ENCODE measurements around the gene MIPEP. TPM values are rescaled to one million over a fixed set of nuclear protein-coding genes. Genes with fewer than 3 reads are reported as not detected.

The MIPEP gene
- polyA plus RNA-seq, 6 donors from 2014 or later: 5.1 to 27.3 (median 22.4) TPM

GRCh38 chr13:23736541-23736940 lies 152.7 kb downstream of the MIPEP start:
- H3K27me3 Mint-ChIP-seq: no peaks in the 10 kb centered on the region

DNA sequence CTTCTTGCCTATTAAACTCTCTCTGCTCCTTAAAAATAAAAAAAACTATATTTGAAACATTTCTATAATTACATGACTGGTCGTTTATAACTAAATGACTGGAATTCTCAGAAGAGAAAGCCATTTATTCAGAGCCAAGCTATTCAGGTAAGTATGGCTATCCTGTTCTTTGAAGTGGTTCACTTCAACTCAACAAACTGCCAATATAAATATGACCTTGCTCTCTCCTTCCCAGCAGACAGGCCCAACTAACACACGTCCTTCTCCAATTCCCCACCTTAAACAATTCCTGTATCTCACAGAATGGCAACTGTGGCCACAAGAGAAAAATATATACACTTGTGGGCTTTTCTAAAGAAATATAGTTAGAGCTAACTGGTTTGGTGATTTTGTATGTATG lies 153.9 kb downstream of the MIPEP start:
- Mint-ChIP-seq H3K36me3 (peaks cover 6 to 8% of the 10 kb centered on the region in 2 donors), H3K27me3 (no peaks in the 10 kb centered on the region), H3K27ac (no peak overlapping the region), H3K4me3 (no peak overlapping the region), H3K9me3 (no peaks in the 10 kb centered on the region), H3K4me1 (peaks cover 0 to 10% (median 4%) of the 10 kb centered on the region in 3 donors)
- ATAC-seq (ENCODE audit: low read depth in 2 of 2) (no peak), DNase-seq (no peak)

More at GRCh38 chr13:23736541-23736940, 152.7 kb downstream of the MIPEP start:
- ATAC-seq (ENCODE audit: low read depth in 2 of 2): no peak
- Mint-ChIP-seq H3K27ac (no peak overlapping the region), H3K36me3 (peaks cover 6 to 8% of the 10 kb centered on the region in 2 donors), H3K4me3 (no peak overlapping the region), H3K9me3 (no peaks in the 10 kb centered on the region), H3K4me1 (peaks cover 0 to 10% (median 4%) of the 10 kb centered on the region in 3 donors)
- DNase-seq: no peak

DNA sequence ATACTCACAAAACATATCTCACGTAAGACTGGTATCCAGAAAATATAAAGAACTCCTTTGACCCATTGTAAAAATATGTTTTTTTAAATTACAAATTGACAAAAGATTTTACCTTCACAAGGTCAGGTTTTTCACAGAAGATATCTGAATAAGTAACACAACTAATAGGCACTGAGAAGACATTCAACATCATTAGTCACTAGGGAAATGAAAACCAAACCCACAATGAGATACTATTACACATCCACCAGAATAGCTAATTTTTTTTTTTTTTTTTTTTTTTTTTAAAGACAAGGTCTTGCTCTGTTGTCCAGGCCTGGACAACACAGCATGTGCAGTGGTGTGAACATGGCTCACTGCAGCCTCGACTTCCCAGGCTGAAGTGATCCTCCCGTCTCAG lies 157.5 kb downstream of the MIPEP start:
- H3K27ac Mint-ChIP-seq: no peak overlapping the region
- peaks cover 0 to 10% (median 4%) of the 10 kb centered on the region in 3 donors for H3K4me1 Mint-ChIP-seq
- H3K4me3 Mint-ChIP-seq: no peak overlapping the region
- no peaks in the 10 kb centered on the region for H3K9me3 Mint-ChIP-seq
- H3K27me3 Mint-ChIP-seq: no peaks in the 10 kb centered on the region
- DNase-seq (no peak), ATAC-seq (ENCODE audit: low read depth in 2 of 2) (no peak)
- H3K36me3 Mint-ChIP-seq: peaks cover 9 to 16% of the 10 kb centered on the region in 2 donors

GRCh38 chr13:23730251-23730650 lies 158.9 kb downstream of the MIPEP start:
- Mint-ChIP-seq H3K36me3 (peaks cover 9 to 16% of the 10 kb centered on the region in 2 donors), H3K27ac (peak overlapping the region in 1 of 6 donors; percentile 68), H3K9me3 (no peaks in the 10 kb centered on the region), H3K27me3 (no peaks in the 10 kb centered on the region), H3K4me3 (no peak overlapping the region), H3K4me1 (peaks cover 0 to 6% (median 4%) of the 10 kb centered on the region in 3 donors)
- DNase-seq (no peak), ATAC-seq (ENCODE audit: low read depth in 2 of 2) (no peak)

DNA sequence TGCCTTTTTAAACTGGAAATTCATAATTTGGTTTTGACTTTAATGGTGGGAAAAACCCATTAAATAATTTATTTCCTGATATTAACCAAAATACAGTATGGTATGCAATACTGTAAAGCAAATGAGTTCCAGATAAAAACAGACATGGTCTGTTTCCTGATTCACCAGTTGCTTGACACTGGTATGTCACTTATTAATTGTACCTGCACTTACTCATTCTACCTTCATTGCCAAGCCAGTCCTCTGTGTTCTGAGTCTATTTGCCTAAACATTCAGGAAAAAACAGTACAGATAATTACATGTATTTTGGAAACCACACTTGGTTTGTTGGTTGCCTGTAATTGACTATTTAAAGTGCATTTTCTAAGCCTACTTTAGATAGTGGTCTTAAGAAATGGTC lies 159.7 kb downstream of the MIPEP start:
- Mint-ChIP-seq H3K36me3 (peaks cover 9 to 16% of the 10 kb centered on the region in 2 donors), H3K27ac (peak overlapping the region in 1 of 6 donors; percentile 8)

DNA sequence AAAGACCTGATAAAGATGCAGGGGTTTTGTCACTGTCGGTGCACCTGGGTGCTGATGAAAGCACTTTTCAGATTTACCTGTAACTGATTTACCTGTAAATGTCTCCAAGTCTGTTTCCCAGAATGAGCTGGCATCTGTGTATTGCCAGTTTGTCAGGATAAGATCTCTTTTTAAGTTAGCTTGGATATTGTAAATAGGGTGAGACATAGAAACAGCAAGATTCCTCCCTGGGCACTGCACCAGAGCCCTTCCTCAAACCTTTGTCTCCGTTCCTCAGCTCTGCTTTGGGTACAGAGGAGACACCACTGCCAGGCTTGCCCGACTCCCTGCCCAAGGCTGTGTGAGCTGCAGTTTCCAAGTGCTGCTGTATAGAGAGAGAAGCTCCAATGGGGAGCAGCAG lies 160.4 kb downstream of the MIPEP start:
- DNase-seq (no peak), ATAC-seq (ENCODE audit: low read depth in 2 of 2) (no peak)
- Mint-ChIP-seq H3K36me3 (peaks cover 16% of the 10 kb centered on the region in 2 donors), H3K4me3 (no peak overlapping the region), H3K4me1 (no peaks in the 10 kb centered on the region), H3K27me3 (no peaks in the 10 kb centered on the region), H3K9me3 (no peaks in the 10 kb centered on the region), H3K27ac (no peak overlapping the region)

More for the DNA sequence above, 159.7 kb downstream of the MIPEP start:
- Mint-ChIP-seq H3K4me3 (no peak overlapping the region), H3K27me3 (no peaks in the 10 kb centered on the region), H3K9me3 (no peaks in the 10 kb centered on the region), H3K4me1 (peaks cover 0 to 4% (median 3%) of the 10 kb centered on the region in 3 donors)
- ATAC-seq (ENCODE audit: low read depth in 2 of 2): no peak
- DNase-seq: no peak

GRCh38 chr13:23725922-23726321 lies 163.3 kb downstream of the MIPEP start:
- Mint-ChIP-seq H3K4me3 (no peak overlapping the region), H3K36me3 (peaks cover 8 to 18% of the 10 kb centered on the region in 2 donors), H3K27ac (no peak overlapping the region), H3K27me3 (no peaks in the 10 kb centered on the region), H3K9me3 (no peaks in the 10 kb centered on the region), H3K4me1 (no peaks in the 10 kb centered on the region)
- ATAC-seq (ENCODE audit: low read depth in 2 of 2): no peak
- DNase-seq: no peak

- Mint-ChIP-seq H3K4me3 (no peak overlapping the region), H3K36me3 (peaks cover 8 to 16% of the 10 kb centered on the region in 2 donors), H3K27ac (peak overlapping the region in 1 of 6 donors; percentile 2), H3K27me3 (no peaks in the 10 kb centered on the region), H3K4me1 (no peaks in the 10 kb centered on the region), H3K9me3 (no peaks in the 10 kb centered on the region)
- ATAC-seq (ENCODE audit: low read depth in 2 of 2): no peak
- no peak for DNase-seq
These were observed 164.8 kb downstream of the MIPEP start for GRCh38 chr13:23724196-23724970.

DNA sequence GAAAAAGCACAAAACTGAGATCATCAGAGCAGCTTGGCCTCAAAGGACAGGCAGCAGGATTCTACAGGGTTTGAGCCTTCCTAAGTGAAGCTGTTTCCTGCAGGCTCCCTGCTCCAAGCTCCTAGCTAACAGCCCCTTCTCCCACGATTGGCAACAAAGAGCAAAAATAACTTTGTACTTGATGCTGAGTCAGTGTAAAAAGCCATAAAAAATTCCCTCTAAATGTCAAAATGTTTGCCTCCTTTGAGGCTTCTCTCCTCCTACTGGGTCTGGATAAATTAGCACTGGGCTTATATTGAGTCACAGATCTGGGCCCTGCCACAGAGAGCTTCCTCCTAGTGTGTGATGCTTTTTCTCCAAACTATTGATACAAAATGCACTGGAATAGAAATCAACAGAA lies 165.7 kb downstream of the MIPEP start:
- Mint-ChIP-seq H3K27me3 (peaks cover 0 to 5% (median 0%) of the 10 kb centered on the region in 3 donors), H3K27ac (peak overlapping the region in 1 of 6 donors; percentile 19)

DNA sequence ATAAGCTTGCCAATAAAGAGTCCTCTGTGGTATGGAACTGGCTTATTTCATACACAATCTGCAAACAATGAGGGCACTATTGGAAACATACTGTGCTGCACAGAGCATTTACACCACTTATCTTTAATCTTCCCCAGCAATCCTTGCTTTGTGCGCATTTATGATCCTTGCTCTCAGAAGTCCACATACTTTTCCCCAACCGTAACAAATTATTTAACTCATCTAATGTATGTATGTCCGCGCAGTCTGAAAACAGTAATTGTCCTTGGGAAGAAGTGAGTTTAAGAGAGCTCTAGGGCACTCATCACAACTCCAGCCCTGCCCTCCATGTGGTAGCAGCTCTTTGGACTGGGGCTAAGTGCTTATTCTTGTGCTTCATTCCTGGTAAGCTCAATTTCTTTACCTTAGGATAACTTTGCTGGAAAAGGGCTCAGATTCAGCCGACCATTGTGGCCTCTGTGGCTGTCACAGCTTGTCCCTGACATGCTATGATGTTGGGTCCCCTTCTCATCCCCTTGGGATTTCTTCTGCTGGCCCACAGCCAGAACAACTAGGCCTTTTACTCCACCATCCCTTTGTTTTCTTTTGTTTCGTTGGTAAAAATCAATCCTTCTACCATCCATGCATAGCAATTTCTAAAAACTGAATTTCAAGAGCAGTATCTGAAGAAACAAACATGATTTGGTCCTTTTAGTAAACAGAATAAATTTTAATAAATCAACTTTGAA lies 166.3 kb downstream of the MIPEP start:
- no peaks in the 10 kb centered on the region for H3K9me3 Mint-ChIP-seq
- peaks cover 0 to 9% of the 10 kb centered on the region in 2 donors for H3K36me3 Mint-ChIP-seq
- ATAC-seq (ENCODE audit: low read depth in 2 of 2) (no peak), DNase-seq (no peak)
- no peaks in the 10 kb centered on the region for H3K4me1 Mint-ChIP-seq
- peak overlapping the region in 1 of 6 donors; percentile 19 for H3K27ac Mint-ChIP-seq
- peaks cover 0 to 7% (median 0%) of the 10 kb centered on the region in 3 donors for H3K27me3 Mint-ChIP-seq
- no peak overlapping the region for H3K4me3 Mint-ChIP-seq

More for the DNA sequence above, 165.7 kb downstream of the MIPEP start:
- no peak overlapping the region for H3K4me3 Mint-ChIP-seq
- H3K36me3 Mint-ChIP-seq: peaks cover 0 to 9% of the 10 kb centered on the region in 2 donors
- ATAC-seq (ENCODE audit: low read depth in 2 of 2): no peak
- no peaks in the 10 kb centered on the region for H3K4me1 Mint-ChIP-seq
- no peak for DNase-seq
- no peaks in the 10 kb centered on the region for H3K9me3 Mint-ChIP-seq

GRCh38 chr13:23718996-23719395 lies 170.2 kb downstream of the MIPEP start:
- Mint-ChIP-seq H3K9me3 (peaks cover 0 to 3% (median 0%) of the 10 kb centered on the region in 7 donors), H3K36me3 (peaks cover 4 to 10% of the 10 kb centered on the region in 2 donors), H3K4me3 (no peak overlapping the region), H3K27ac (no peak overlapping the region), H3K27me3 (peaks cover 7 to 15% (median 13%) of the 10 kb centered on the region in 3 donors), H3K4me1 (peaks cover 0 to 11% (median 7%) of the 10 kb centered on the region in 3 donors)
- ATAC-seq (ENCODE audit: low read depth in 2 of 2): no peak
- DNase-seq: no peak

DNA sequence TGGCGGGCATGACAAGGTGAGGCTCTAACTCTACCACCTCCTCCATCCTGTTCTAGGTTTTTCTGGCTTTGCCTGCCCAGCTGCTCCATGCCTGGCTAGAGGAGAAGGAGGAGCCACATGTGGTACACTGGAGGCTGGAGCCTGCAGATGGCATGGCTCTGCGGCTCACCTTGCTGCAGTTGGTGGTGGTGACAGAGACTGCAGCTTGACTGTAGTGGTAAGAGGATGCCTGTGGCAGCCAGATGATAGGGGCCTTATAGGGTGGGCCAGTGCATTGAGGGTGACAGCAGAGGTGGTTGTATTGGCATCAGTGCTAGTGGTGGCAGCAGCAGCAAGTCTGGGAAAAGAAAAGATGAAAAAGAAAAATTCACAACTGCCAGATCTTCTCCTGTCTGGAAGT lies 172.8 kb downstream of the MIPEP start:
- Mint-ChIP-seq H3K9me3 (peaks cover 0 to 14% (median 6%) of the 10 kb centered on the region in 7 donors), H3K4me1 (peaks cover 0 to 11% (median 7%) of the 10 kb centered on the region in 3 donors), H3K27me3 (peaks cover 12 to 24% (median 21%) of the 10 kb centered on the region in 3 donors), H3K4me3 (no peak overlapping the region), H3K36me3 (peaks cover 0 to 27% of the 10 kb centered on the region in 2 donors), H3K27ac (peak overlapping the region in 1 of 6 donors; percentile 31)
- DNase-seq: no peak
- ATAC-seq (ENCODE audit: low read depth in 2 of 2): no peak

DNA sequence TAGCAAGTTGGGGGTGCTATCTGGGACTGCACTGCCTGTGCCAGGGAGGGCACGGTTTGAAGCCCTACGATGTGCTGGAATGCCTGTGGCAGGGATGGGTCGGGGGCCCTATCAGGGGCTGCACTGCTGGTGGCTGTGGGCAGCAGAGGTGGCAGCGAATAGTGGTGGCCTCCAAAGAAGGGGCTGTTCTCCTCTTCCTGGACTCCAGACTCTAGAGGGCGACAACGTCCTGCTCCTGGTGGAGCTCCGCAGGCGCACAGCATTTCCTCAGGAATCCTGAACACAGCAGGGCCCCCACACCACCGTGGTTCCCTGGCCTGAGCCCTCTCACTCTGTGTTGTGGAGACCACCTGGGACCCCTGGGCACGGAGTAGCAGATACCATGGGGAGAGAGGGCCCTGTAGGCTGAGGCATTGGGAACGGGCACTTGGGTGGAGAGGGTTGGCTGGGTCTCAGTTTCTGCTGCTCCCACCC lies 173.4 kb downstream of the MIPEP start:
- H3K4me3 Mint-ChIP-seq: no peak overlapping the region
- H3K27me3 Mint-ChIP-seq: peaks cover 12 to 24% (median 21%) of the 10 kb centered on the region in 3 donors
- H3K9me3 Mint-ChIP-seq: peaks cover 0 to 14% (median 6%) of the 10 kb centered on the region in 7 donors
- DNase-seq (no peak), ATAC-seq (ENCODE audit: low read depth in 2 of 2) (no peak)
- peaks cover 0 to 11% (median 7%) of the 10 kb centered on the region in 3 donors for H3K4me1 Mint-ChIP-seq
- no peak overlapping the region for H3K27ac Mint-ChIP-seq
- peaks cover 0 to 27% of the 10 kb centered on the region in 2 donors for H3K36me3 Mint-ChIP-seq
